HG02870 (cell line): ENCODE data around the gene BCAS4.

Experiments
- ATAC-seq: cut with Tn5 transposase; IDR thresholded peaks from one replicate; pipeline ENCODE4 v1.9.1; 2021; ENCODE audit warnings: mild to moderate bottlenecking, moderate library complexity; ENCODE audit not compliant: unreplicated experiment

BCAS4 gene

GRCh38 chr20:50820515-50821256, 25.8 kb downstream of the BCAS4 start:
- no peak for ATAC-seq

DNA sequence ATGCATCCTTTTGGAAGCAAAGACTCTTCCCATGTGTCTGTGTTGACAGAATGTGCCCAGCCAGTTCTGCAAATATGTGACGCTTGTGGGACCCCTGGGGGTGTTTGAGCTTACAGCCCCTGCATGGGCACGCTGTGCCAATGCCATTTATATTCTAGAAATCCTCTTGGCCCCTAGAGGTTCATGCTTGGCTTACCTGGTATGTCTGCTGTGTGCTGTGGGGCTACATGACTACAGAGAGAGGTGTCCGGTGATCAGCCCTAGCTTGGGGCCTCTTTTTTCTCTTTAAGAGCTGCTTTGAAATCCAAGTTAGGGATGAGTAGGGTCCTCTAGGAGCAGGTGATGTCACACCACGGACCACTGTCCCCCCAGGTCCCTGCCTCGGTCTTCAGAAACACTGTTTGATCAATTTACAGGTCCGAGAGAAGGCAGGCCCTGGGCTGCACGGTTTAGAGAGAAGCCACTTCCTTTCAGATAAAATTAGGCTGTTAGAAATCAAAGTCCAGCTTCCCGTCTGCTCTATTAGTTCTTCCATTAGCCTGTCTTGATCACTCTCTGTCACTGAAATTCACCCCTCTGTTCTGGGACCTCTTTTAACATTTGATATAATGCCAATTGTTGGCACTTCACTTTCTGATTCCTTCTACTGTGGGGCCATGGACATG, 26.5 kb downstream of the BCAS4 start:
- no peak for ATAC-seq

GRCh38 chr20:50821994-50822393, 27.1 kb downstream of the BCAS4 start:
- no peak for ATAC-seq

- ATAC-seq = no peak
Measured at GRCh38 chr20:50823319-50823718, 28.5 kb downstream of the BCAS4 start.

- no peak for ATAC-seq
Measured at GRCh38 chr20:50824137-50824536, 29.3 kb downstream of the BCAS4 start.

DNA sequence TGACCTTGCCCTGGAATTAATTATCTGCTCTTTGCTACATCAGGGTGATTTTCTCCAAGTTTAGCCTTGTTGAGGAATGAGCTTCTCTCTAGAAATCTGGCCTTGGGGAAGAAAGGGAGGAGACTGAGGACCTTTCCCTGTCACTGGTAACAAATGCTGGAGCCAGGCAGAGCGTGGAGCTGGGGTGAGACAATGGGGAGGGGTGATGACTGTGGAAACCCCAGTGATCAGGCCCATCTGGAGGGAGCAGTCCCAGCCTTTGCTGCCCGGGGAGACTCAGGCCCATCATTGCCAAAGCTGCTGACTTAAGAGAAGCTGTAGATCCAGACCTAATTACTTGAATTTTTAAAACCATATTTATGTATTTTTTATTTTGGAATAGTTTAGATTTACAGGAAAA, 31.3 kb downstream of the BCAS4 start:
- no peak for ATAC-seq

DNA sequence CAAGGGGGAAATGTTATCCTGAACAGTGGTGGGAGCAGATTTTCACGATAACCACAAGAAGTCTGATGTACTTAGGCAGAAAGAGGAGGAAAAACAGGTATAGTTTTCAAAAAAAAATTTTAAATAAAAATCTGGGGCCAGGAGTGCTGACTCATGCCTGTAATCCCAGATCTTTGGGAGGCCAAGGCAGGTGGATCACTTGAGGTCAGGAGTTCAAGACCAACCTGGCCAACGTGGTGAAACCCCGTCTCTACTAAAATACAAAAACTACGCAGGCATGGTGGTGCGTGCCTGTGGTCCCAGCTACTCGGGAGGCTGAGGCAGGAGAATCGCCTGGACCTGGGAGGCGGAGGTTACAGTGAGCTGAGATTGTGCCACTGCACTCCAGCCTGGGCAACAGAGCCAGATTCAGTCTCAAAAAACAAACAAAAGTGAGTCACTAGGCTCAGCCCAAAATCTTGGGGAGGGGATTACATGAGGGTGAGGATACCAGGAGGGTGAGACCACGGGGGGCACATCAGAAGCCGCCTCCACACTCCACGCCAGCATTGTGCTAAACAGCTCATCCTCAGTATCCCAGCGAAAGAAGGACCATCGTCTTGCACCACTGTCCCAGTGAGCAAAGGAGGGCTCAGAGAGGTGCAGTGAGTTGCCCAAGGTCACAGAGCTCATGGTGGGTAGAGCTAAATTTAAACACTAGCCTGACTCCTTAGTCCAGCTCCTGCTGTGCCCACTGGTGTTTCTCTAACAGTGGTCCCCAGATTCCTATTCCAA, 33.7 kb downstream of the BCAS4 start:
- no peak for ATAC-seq

- no peak for ATAC-seq
Measured at GRCh38 chr20:50831622-50832021, 36.8 kb downstream of the BCAS4 start.

GRCh38 chr20:50834599-50835005, 39.7 kb downstream of the BCAS4 start:
- ATAC-seq = no peak

GRCh38 chr20:50837532-50838321, 42.9 kb downstream of the BCAS4 start:
- peak; percentile 61 for ATAC-seq

DNA sequence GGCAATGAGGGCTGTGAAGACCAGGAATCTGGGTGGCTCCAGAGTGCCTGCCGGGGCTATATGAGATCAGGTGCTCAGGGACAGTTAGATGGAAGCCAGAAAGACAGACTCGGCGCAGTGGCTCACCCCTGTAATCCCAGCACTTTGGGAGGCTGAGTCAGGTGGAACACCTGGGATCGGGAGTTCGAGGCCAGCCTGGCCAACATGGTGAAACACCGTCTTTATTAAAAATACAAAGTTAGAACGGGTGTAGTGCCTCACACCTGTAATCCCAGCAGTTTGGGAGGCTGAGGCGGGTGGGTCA, 43.4 kb downstream of the BCAS4 start:
- ATAC-seq = no peak

- no peak for ATAC-seq
Measured at GRCh38 chr20:50838707-50839385, 44.0 kb downstream of the BCAS4 start.

DNA sequence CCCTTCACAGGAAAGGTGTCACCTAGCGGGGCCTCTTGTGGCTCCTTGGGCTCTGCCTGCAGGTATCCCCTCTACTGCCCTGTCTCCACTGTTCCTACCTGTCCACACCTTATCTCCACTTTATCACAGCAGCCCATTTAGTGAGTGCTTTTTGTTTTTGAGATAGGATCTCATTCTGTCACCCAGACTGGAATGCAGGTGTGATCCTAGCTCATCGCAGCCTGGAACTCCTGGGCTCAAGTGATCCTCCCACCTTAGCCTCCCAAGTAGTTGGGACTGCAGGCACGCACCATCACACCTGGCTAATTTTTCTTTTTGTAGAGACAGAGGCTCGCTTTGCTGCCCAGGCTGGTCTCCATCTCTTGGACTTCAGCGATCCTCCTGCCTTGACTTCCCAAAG, 48.0 kb downstream of the BCAS4 start:
- ATAC-seq = no peak

- no peak for ATAC-seq
Measured at GRCh38 chr20:50843331-50844276, 48.7 kb downstream of the BCAS4 start.

- ATAC-seq = peak; percentile 92
Measured at GRCh38 chr20:50844430-50845100, 49.7 kb downstream of the BCAS4 start.

GRCh38 chr20:50845566-50846215, 50.8 kb downstream of the BCAS4 start:
- ATAC-seq = no peak

DNA sequence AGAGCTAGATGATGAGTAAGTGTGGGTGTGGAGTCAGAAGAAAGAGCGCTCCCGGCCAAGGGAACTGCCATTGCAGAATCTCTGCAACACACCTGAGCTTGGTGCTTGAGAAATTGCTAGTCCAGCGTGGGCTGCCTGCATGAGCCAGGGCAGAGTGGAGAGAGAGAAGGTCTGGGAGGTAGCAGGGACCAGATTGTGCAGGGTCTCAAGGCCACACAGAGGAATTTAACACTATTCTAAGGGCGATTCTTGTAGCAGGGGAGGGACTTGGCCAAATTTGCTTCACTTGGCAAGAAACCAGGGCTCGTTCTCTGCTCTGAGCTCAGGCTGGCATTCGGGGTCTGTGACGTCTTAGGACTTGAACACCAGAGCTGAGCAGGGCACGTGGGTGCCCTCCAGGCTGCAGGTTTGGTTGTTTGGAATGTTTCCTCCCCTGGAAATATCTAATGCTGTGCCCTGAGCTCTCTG, 53.5 kb downstream of the BCAS4 start:
- no peak for ATAC-seq
